Measurements from ENCODE around the gene PPP4R3B.

GRCh38 chr2:55628931-55629330 is 11.5 kb upstream of the PPP4R3B start:
- TF ChIP-seq POLR2A (IDR thresholded peaks at IDR 0.05; ENCODE audit: low read length) (no peak), GATA1 (IDR thresholded peaks at IDR 0.05; ENCODE audit: low read depth, low read length) (no peak)
